Central memory CD8-positive, alpha-beta T cell (primary cell): ENCODE data around the gene PTN.
"Not testable (repeated sequence)": the region's sequence is repeated elsewhere in the genome, so short reads cannot be mapped to it uniquely, and the experiment has no call there.

Experiments
- ATAC-seq: fragments of 150-1000 bp; cut with Tn5 transposase; replicated peaks from 2 replicates; pipeline ENCODE4 v1.10.0; 2022; ENCODE audit warnings: mild to moderate bottlenecking, moderate FRiP score, moderate number of reproducible peaks; ENCODE audit not compliant: poor library complexity, severe bottlenecking; ENCODE audit errors: extremely low read depth
- DNase-seq, 2 donors: peaks; one replicate each; pipeline ENCODE4 v3.0.0; 2021; ENCODE audit warnings: low spot score in 2 of 2
- H3K27ac Mint-ChIP-seq: one replicate; pipeline ENCODE4 v1.8.0; 2022; ENCODE audit warnings: low read depth, mild to moderate bottlenecking, moderate library complexity, mixed read lengths
- H3K27me3 Mint-ChIP-seq: one replicate; pipeline ENCODE4 v1.8.0; 2022; ENCODE audit warnings: mixed read lengths
- H3K36me3 Mint-ChIP-seq: one replicate; pipeline ENCODE4 v1.8.0; 2022; ENCODE audit warnings: mild to moderate bottlenecking, moderate library complexity, mixed read lengths; ENCODE audit not compliant: insufficient read depth
- H3K4me1 Mint-ChIP-seq: one replicate; pipeline ENCODE4 v1.8.0; 2022; ENCODE audit warnings: mixed read lengths
- H3K4me3 Mint-ChIP-seq: one replicate; pipeline ENCODE4 v1.8.0; 2022; ENCODE audit warnings: mild to moderate bottlenecking, moderate library complexity, mixed read lengths
- H3K9me3 Mint-ChIP-seq: one replicate; pipeline ENCODE4 v1.8.0; 2022; ENCODE audit warnings: mixed read lengths

The PTN gene

GRCh38 chr7:137282043-137282442 is 61.5 kb downstream of the PTN start:
- Mint-ChIP-seq H3K4me3 (no peak overlapping the region), H3K27ac (no peak overlapping the region), H3K4me1 (no peaks in the 10 kb centered on the region), H3K36me3 (no peaks in the 10 kb centered on the region), H3K9me3 (peaks cover 5% of the 10 kb centered on the region), H3K27me3 (no peaks in the 10 kb centered on the region)
- DNase-seq (no peak), ATAC-seq (no peak)

- no peak for ATAC-seq
- Mint-ChIP-seq H3K9me3 (peaks cover 16% of the 10 kb centered on the region), H3K27me3 (no peaks in the 10 kb centered on the region), H3K27ac (no peak overlapping the region), H3K36me3 (no peaks in the 10 kb centered on the region), H3K4me1 (no peaks in the 10 kb centered on the region), H3K4me3 (no peak overlapping the region)
- DNase-seq: no peak
Measured at GRCh38 chr7:137276189-137276588, 67.3 kb downstream of the PTN start.

- Mint-ChIP-seq H3K36me3 (no peaks in the 10 kb centered on the region), H3K4me3 (no peak overlapping the region), H3K27ac (no peak overlapping the region), H3K27me3 (no peaks in the 10 kb centered on the region), H3K4me1 (no peaks in the 10 kb centered on the region), H3K9me3 (peaks cover 18% of the 10 kb centered on the region)
- no peak for DNase-seq
- ATAC-seq: no peak
Measured at GRCh38 chr7:137272249-137272648, 71.3 kb downstream of the PTN start.

- Mint-ChIP-seq H3K4me1 (no peaks in the 10 kb centered on the region), H3K27ac (no peak overlapping the region)
- DNase-seq: no peak
Measured at GRCh38 chr7:137269240-137269639, 74.3 kb downstream of the PTN start.

GRCh38 chr7:137268001-137268865 is 75.3 kb downstream of the PTN start:
- H3K27me3 Mint-ChIP-seq, H3K36me3 Mint-ChIP-seq, H3K27ac Mint-ChIP-seq, H3K4me3 Mint-ChIP-seq, ATAC-seq, DNase-seq, H3K4me1 Mint-ChIP-seq: not testable (repeated sequence)
- H3K9me3 Mint-ChIP-seq: peaks cover 13% of the 10 kb centered on the region

More at GRCh38 chr7:137269240-137269639, 74.3 kb downstream of the PTN start:
- H3K4me3 Mint-ChIP-seq: no peak overlapping the region
- ATAC-seq: no peak
- peaks cover 18% of the 10 kb centered on the region for H3K9me3 Mint-ChIP-seq
- H3K27me3 Mint-ChIP-seq: no peaks in the 10 kb centered on the region
- no peaks in the 10 kb centered on the region for H3K36me3 Mint-ChIP-seq

GRCh38 chr7:137266764-137267163 is 76.8 kb downstream of the PTN start:
- Mint-ChIP-seq H3K4me3 (no peak overlapping the region), H3K36me3 (no peaks in the 10 kb centered on the region), H3K9me3 (peaks cover 15% of the 10 kb centered on the region), H3K4me1 (no peaks in the 10 kb centered on the region), H3K27ac (no peak overlapping the region), H3K27me3 (no peaks in the 10 kb centered on the region)
- ATAC-seq: no peak
- no peak for DNase-seq

- peaks cover 15% of the 10 kb centered on the region for H3K9me3 Mint-ChIP-seq
- not testable (repeated sequence) for DNase-seq, H3K36me3 Mint-ChIP-seq, H3K27ac Mint-ChIP-seq, H3K4me1 Mint-ChIP-seq, H3K4me3 Mint-ChIP-seq, H3K27me3 Mint-ChIP-seq, ATAC-seq
Measured at GRCh38 chr7:137265480-137265879, 78.1 kb downstream of the PTN start.

- H3K4me3 Mint-ChIP-seq: no peak overlapping the region
- DNase-seq: no peak
- H3K36me3 Mint-ChIP-seq: no peaks in the 10 kb centered on the region
- ATAC-seq: no peak
- H3K27me3 Mint-ChIP-seq: no peaks in the 10 kb centered on the region
- peaks cover 9% of the 10 kb centered on the region for H3K9me3 Mint-ChIP-seq
- H3K27ac Mint-ChIP-seq: no peak overlapping the region
- no peaks in the 10 kb centered on the region for H3K4me1 Mint-ChIP-seq
Measured at GRCh38 chr7:137262599-137262998, 80.9 kb downstream of the PTN start.

GRCh38 chr7:137258552-137258951 is 85.0 kb downstream of the PTN start:
- no peak overlapping the region for H3K27ac Mint-ChIP-seq
- DNase-seq (no peak), ATAC-seq (no peak)
- H3K27me3 Mint-ChIP-seq: no peaks in the 10 kb centered on the region
- H3K4me3 Mint-ChIP-seq: no peak overlapping the region
- no peaks in the 10 kb centered on the region for H3K4me1 Mint-ChIP-seq
- H3K36me3 Mint-ChIP-seq: no peaks in the 10 kb centered on the region
- peaks cover 12% of the 10 kb centered on the region for H3K9me3 Mint-ChIP-seq

GRCh38 chr7:137254766-137255165 is 88.8 kb downstream of the PTN start:
- no peaks in the 10 kb centered on the region for H3K36me3 Mint-ChIP-seq
- peaks cover 6% of the 10 kb centered on the region for H3K9me3 Mint-ChIP-seq
- no peak overlapping the region for H3K27ac Mint-ChIP-seq
- DNase-seq: no peak
- no peaks in the 10 kb centered on the region for H3K4me1 Mint-ChIP-seq
- no peak overlapping the region for H3K4me3 Mint-ChIP-seq
- no peaks in the 10 kb centered on the region for H3K27me3 Mint-ChIP-seq
- ATAC-seq: no peak

- H3K4me3 Mint-ChIP-seq: no peak overlapping the region
- no peaks in the 10 kb centered on the region for H3K4me1 Mint-ChIP-seq
- H3K36me3 Mint-ChIP-seq: no peaks in the 10 kb centered on the region
- H3K27ac Mint-ChIP-seq: no peak overlapping the region
- ATAC-seq: no peak
- peaks cover 3% of the 10 kb centered on the region for H3K9me3 Mint-ChIP-seq
- no peaks in the 10 kb centered on the region for H3K27me3 Mint-ChIP-seq
- DNase-seq: no peak
Measured at GRCh38 chr7:137245890-137246289, 97.6 kb downstream of the PTN start.

- no peaks in the 10 kb centered on the region for H3K4me1 Mint-ChIP-seq
- ATAC-seq: no peak
- peaks cover 7% of the 10 kb centered on the region for H3K9me3 Mint-ChIP-seq
Measured at GRCh38 chr7:137245186-137245585, 98.3 kb downstream of the PTN start.

GRCh38 chr7:137243741-137244140 is 99.8 kb downstream of the PTN start:
- H3K9me3 Mint-ChIP-seq: peaks cover 11% of the 10 kb centered on the region
- no peak overlapping the region for H3K4me3 Mint-ChIP-seq
- no peaks in the 10 kb centered on the region for H3K36me3 Mint-ChIP-seq
- no peak for ATAC-seq
- no peak for DNase-seq
- H3K4me1 Mint-ChIP-seq: no peaks in the 10 kb centered on the region
- no peak overlapping the region for H3K27ac Mint-ChIP-seq
- H3K27me3 Mint-ChIP-seq: no peaks in the 10 kb centered on the region

More at GRCh38 chr7:137245186-137245585, 98.3 kb downstream of the PTN start:
- Mint-ChIP-seq H3K27me3 (no peaks in the 10 kb centered on the region), H3K27ac (no peak overlapping the region), H3K4me3 (no peak overlapping the region), H3K36me3 (no peaks in the 10 kb centered on the region)
- no peak for DNase-seq
